Tibial nerve (tissue), 3 donors: ENCODE measurements around the gene GALNT1.

Experiments used
- CTCF ChIP-seq, 5 experiments: fragments of 200-600 bp in 3 of 5; fragments of 450-650 bp in 2 of 5; sonication (generic) in 3 of 5; IDR thresholded peaks; one replicate each; pipeline ENCODE4 v1.5.1; 2016 to 2019; ENCODE audit warnings: antibody characterized with exemption in 5 of 5, mild to moderate bottlenecking in 3 of 5, moderate library complexity in 2 of 5
- POLR2A ChIP-seq, 2 donors: fragments of 450-650 bp; IDR thresholded peaks; one replicate each; pipeline ENCODE4 v1.6.1; 2017; ENCODE audit warnings: antibody characterized with exemption in 2 of 2, mild to moderate bottlenecking in 2 of 2, moderate library complexity in 2 of 2

- TF ChIP-seq CTCF (IDR thresholded peaks at IDR 0.05) (no peak), POLR2A (IDR thresholded peaks at IDR 0.05) (no peak)
These were observed 8.0 kb downstream of the GALNT1 start for GRCh38 chr18:35589546-35589945.
